IMR-90 (cell line): ENCODE data around the gene GNAI2. TPM values are rescaled to one million over a fixed set of nuclear protein-coding genes. Genes with fewer than 3 reads are reported as not detected.
A peak's percentile ranks its signal among the peaks of the same experiment; 100 is the strongest.

Experiments used
- ATAC-seq: fragments of 200-7000 bp; cut with Tn5 transposase; 2 replicates; pipeline ENCODE4 v1.9.1; 2020; ENCODE audit warnings: low read depth, mild to moderate bottlenecking, moderate library complexity
- BruUV-seq: library from RNA; stranded (reverse); fragments of 400-500 nt; replicated peaks from 2 replicates; lab custom pipeline; 2021; lab: Mats Ljungman, UMichigan
- CTCF ChIA-PET: fragments of 300-600 bp; formaldehyde crosslinking; extraction: SDS; loops from one replicate; lab custom pipeline; 2021; ENCODE audit warnings: antibody characterized with exemption; lab: Yijun Ruan, JAX
- POLR2A ChIA-PET: fragments of 300-600 bp; sonication (Branson Sonifier 250); formaldehyde crosslinking; loops from one replicate; lab custom pipeline; 2022; ENCODE audit warnings: antibody characterized with exemption; ENCODE audit not compliant: unreplicated experiment; lab: Charles Lee
- DNase-seq: peaks from one replicate; pipeline ENCODE4 v3.0.0; 2013
- H2AFZ ChIP-seq: replicated peaks from 2 replicates; pipeline ENCODE3; 2013; ENCODE audit warnings: low read length, mild to moderate bottlenecking; ENCODE audit not compliant: poor library complexity
- H2AK5ac ChIP-seq: 2 replicates; pipeline ENCODE4 v1.6.1; 2013; ENCODE audit warnings: low read depth, low read length, inconsistent platforms
- H2AK9ac ChIP-seq: replicated peaks from 2 replicates; pipeline ENCODE3; 2013; ENCODE audit warnings: mild to moderate bottlenecking, low read depth, low read length, moderate library complexity; ENCODE audit not compliant: poor library complexity
- H2BK120ac ChIP-seq: 2 replicates; pipeline ENCODE4 v1.6.1; 2013; ENCODE audit warnings: low read depth, low read length, inconsistent platforms
- H2BK15ac ChIP-seq: 3 replicates; pipeline ENCODE4 v1.6.1; 2013; ENCODE audit warnings: low read depth, low read length, inconsistent platforms
- H2BK20ac ChIP-seq: 2 replicates; pipeline ENCODE4 v1.6.1; 2013; ENCODE audit warnings: low read depth, mild to moderate bottlenecking, inconsistent platforms, low read length, moderate library complexity
- H2BK5ac ChIP-seq: 2 replicates; pipeline ENCODE4 v1.6.1; 2013; ENCODE audit warnings: mild to moderate bottlenecking, low read depth, low read length, inconsistent platforms; ENCODE audit not compliant: poor library complexity, severe bottlenecking
- H3K14ac ChIP-seq: replicated peaks from 2 replicates; pipeline ENCODE4 v1.6.1; 2013; ENCODE audit warnings: low read depth, low read length, inconsistent platforms
- H3K18ac ChIP-seq: 2 replicates; pipeline ENCODE4 v1.6.1; 2013; ENCODE audit warnings: low read depth, low read length, control low read depth
- H3K23ac ChIP-seq: 2 replicates; pipeline ENCODE4 v1.6.1; 2013; ENCODE audit warnings: low read depth, low read length, inconsistent platforms
- H3K27ac ChIP-seq: 2 replicates; pipeline ENCODE4 v1.5.1; 2013; ENCODE audit warnings: mild to moderate bottlenecking, control low read depth, low read length; ENCODE audit not compliant: insufficient read depth
- H3K27me3 ChIP-seq: 2 replicates; pipeline ENCODE4 v1.6.1; 2013; ENCODE audit warnings: low read length; ENCODE audit not compliant: control insufficient read depth, insufficient read depth
- H3K36me3 ChIP-seq: 2 replicates; pipeline ENCODE4 v1.6.1; 2013; ENCODE audit warnings: low read length, mixed read lengths; ENCODE audit not compliant: control insufficient read depth, insufficient read depth
- H3K4ac ChIP-seq: 2 replicates; pipeline ENCODE4 v1.6.1; 2013; ENCODE audit warnings: low read depth, low read length, inconsistent platforms
- H3K4me1 ChIP-seq: 2 replicates; pipeline ENCODE4 v1.6.1; 2013; ENCODE audit warnings: low read length, mixed read lengths; ENCODE audit not compliant: control insufficient read depth, insufficient read depth
- H3K4me2 ChIP-seq: 2 replicates; pipeline ENCODE4 v1.6.1; 2013; ENCODE audit warnings: low read depth, mild to moderate bottlenecking, control low read depth, low read length, moderate library complexity
- H3K4me3 ChIP-seq: 2 replicates; pipeline ENCODE4 v1.5.1; 2013; ENCODE audit warnings: low read depth, mild to moderate bottlenecking, control low read depth, low read length, moderate library complexity; ENCODE audit not compliant: insufficient read depth
- H3K56ac ChIP-seq: 2 replicates; pipeline ENCODE4 v1.6.1; 2013; ENCODE audit warnings: low read length, inconsistent platforms; ENCODE audit not compliant: insufficient read depth; ENCODE audit errors: extremely low read depth
- H3K79me1 ChIP-seq, 2 experiments: 2 replicates each; pipeline ENCODE4 v1.6.1; 2013; ENCODE audit warnings: low read length in 2 of 2, inconsistent platforms in 1 of 2, low read depth in 1 of 2
- H3K9ac ChIP-seq: 2 replicates; pipeline ENCODE4 v1.6.1; 2013; ENCODE audit warnings: low read depth, low read length, control low read depth
- H3K9me1 ChIP-seq: 2 replicates; pipeline ENCODE4 v1.6.1; 2013; ENCODE audit warnings: low read length, inconsistent platforms; ENCODE audit not compliant: insufficient read depth
- H3K9me3 ChIP-seq: 2 replicates; pipeline ENCODE4 v1.6.1; 2013; ENCODE audit warnings: low read length; ENCODE audit not compliant: control insufficient read depth, insufficient read depth
- H4K20me1 ChIP-seq: 2 replicates; pipeline ENCODE4 v1.6.1; 2013; ENCODE audit warnings: low read length, inconsistent platforms; ENCODE audit not compliant: insufficient read depth
- H4K5ac ChIP-seq: 2 replicates; pipeline ENCODE4 v1.6.1; 2013; ENCODE audit warnings: mild to moderate bottlenecking, low read depth, low read length, control low read depth
- H4K8ac ChIP-seq, 2 experiments: 2 replicates each; pipeline ENCODE4 v1.6.1; 2013; ENCODE audit warnings: low read depth in 2 of 2, low read length in 2 of 2, control low read depth in 1 of 2, inconsistent platforms in 1 of 2
- H4K91ac ChIP-seq: 2 replicates; pipeline ENCODE4 v1.6.1; 2013; ENCODE audit warnings: low read depth, low read length, inconsistent platforms; ENCODE audit not compliant: insufficient read depth
- BHLHE40 ChIP-seq: fragments of 150-350 bp; IDR thresholded peaks from 2 replicates; pipeline ENCODE4 v1.6.1; 2016; ENCODE audit warnings: mild to moderate bottlenecking, low read depth, low read length
- CEBPB ChIP-seq: IDR thresholded peaks from 2 replicates; pipeline ENCODE4 v1.6.1; 2012; ENCODE audit warnings: low read depth, low read length, improper control_type of control experiment
- CHD1 ChIP-seq: IDR thresholded peaks from 2 replicates; pipeline ENCODE4 v1.6.1; 2012; ENCODE audit warnings: low read depth, low read length, improper control_type of control experiment
- FOS ChIP-seq: fragments of 150-350 bp; IDR thresholded peaks from 2 replicates; pipeline ENCODE4 v1.6.1; 2016; ENCODE audit warnings: low read depth, low read length
- MAFK ChIP-seq: IDR thresholded peaks from 2 replicates; pipeline ENCODE4 v1.6.1; 2012; ENCODE audit warnings: low read depth, low read length, improper control_type of control experiment
- MAZ ChIP-seq: IDR thresholded peaks from 2 replicates; pipeline ENCODE4 v1.6.1; 2012; ENCODE audit warnings: low read depth, mild to moderate bottlenecking, low read length, improper control_type of control experiment, moderate library complexity, borderline replicate concordance
- NFE2L2 ChIP-seq: fragments of 150-350 bp; IDR thresholded peaks from 2 replicates; pipeline ENCODE4 v1.6.1; 2016; ENCODE audit warnings: low read depth, mild to moderate bottlenecking, low read length
- POLR2A ChIP-seq: IDR thresholded peaks from 2 replicates; pipeline ENCODE4 v1.6.1; 2012; ENCODE audit warnings: mild to moderate bottlenecking, low read depth, low read length
- RAD21 ChIP-seq: IDR thresholded peaks from 2 replicates; pipeline ENCODE4 v1.6.1; 2012; ENCODE audit warnings: low read length, improper control_type of control experiment
- RCOR1 ChIP-seq: IDR thresholded peaks from 2 replicates; pipeline ENCODE4 v1.6.1; 2012; ENCODE audit warnings: mild to moderate bottlenecking, low read length, improper control_type of control experiment; ENCODE audit not compliant: insufficient replicate concordance
- RFX5 ChIP-seq: IDR thresholded peaks from 2 replicates; pipeline ENCODE4 v1.8.0; 2012; ENCODE audit warnings: low read depth, mild to moderate bottlenecking, low read length, moderate library complexity
- SMC3 ChIP-seq: fragments of 150-350 bp; IDR thresholded peaks from 2 replicates; pipeline ENCODE4 v1.6.1; 2016; ENCODE audit warnings: low read depth, mild to moderate bottlenecking, antibody characterized with exemption, low read length, moderate library complexity
- WGBS, 2 experiments: methylation state at CpG; one replicate each; pipeline versions ENCODE4 v1.1.5 to v1.1.7; 2013; ENCODE audit warnings: missing lambda C conversion rate in 2 of 2; ENCODE audit not compliant: insufficient read length in 1 of 2; ENCODE audit errors: extremely low coverage in 2 of 2; 5-methylcytosine and 5-hydroxymethylcytosine counted together
- dilution Hi-C: fragments of 300-500 bp; cut with HindIII; formaldehyde crosslinking; loops from one replicate; pipeline ENCODE4 v1.14.3; 2018; ENCODE audit warnings: low sequenced_read_pairs; ENCODE audit not compliant: unreplicated experiment
- in situ Hi-C: fragments of 300-500 bp; cut with MboI; formaldehyde crosslinking; loops from 3 replicates; pipeline ENCODE4 v1.14.3; 2019; ENCODE audit warnings: low sequenced_read_pairs, inconsistent platforms, mixed read lengths
- intact Hi-C: fragments of 100-400 bp; cut with micrococcal nuclease; formaldehyde crosslinking; loops from 2 replicates; pipeline ENCODE4 v1.10.0; 2022
- polyA plus RNA-seq, 3 experiments: library from polyadenylated mRNA; depleted of rRNA; stranded (reverse); fragments of >200 nt; gene quantifications; 2 replicates each; pipeline ENCODE4 v1.2.3, GENCODE V29; 2012; ENCODE audit warnings: low replicate concordance in 1 of 3
- total RNA-seq: library from RNA; depleted of rRNA; stranded (reverse); fragments of >200 nt; gene quantifications from 2 replicates; pipeline ENCODE4 v1.2.3, GENCODE V29; 2012
- TF ChIP-seq, protein P1 (sequence below): fragments of 150-350 bp; IDR thresholded peaks from 2 replicates; pipeline ENCODE4 v1.6.1; 2017; ENCODE audit warnings: mild to moderate bottlenecking, antibody characterized with exemption, low read length, low read depth
- TF ChIP-seq, protein P2 (sequence below): conservative IDR thresholded peaks from 2 replicates; pipeline ENCODE4 v1.5.1; 2012; ENCODE audit warnings: mild to moderate bottlenecking, low read depth, low read length, improper control_type of control experiment

The GNAI2 gene
- total and polyA plus RNA-seq, 2 of the 4 experiments (the other 2 are of a cell fraction) = 867 to 1,079 TPM

- peak; percentile 99 for TF ChIP-seq RAD21
- peak; percentile 58; the same call in 1 of the 2 replicates for TF ChIP-seq POLR2A
- no peak for TF ChIP-seq CEBPB
- TF ChIP-seq CHD1 = no peak
Observed at GRCh38 chr3:50272911-50273688, 37.1 kb downstream of the GNAI2 start (continued).

DNA sequence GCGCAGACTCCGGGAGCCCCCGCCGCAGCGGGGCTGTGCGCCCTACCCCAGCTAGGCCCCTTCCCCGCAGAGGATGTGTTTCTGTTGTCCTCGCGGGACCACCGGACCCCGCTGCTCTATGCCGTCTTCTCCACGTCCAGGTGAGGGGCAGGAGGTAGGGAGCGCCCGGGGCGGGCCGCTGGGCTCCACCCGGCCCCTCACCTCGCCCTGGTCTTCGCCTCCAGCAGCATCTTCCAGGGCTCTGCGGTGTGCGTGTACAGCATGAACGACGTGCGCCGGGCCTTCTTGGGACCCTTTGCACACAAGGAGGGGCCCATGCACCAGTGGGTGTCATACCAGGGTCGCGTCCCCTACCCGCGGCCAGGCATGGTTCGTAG is 37.7 kb downstream of the GNAI2 start:
- no peak overlapping the region for H3K4me2 ChIP-seq
- no peak for TF ChIP-seq MAFK
- TF ChIP-seq CEBPB = no peak
- TF ChIP-seq, protein P1, sequence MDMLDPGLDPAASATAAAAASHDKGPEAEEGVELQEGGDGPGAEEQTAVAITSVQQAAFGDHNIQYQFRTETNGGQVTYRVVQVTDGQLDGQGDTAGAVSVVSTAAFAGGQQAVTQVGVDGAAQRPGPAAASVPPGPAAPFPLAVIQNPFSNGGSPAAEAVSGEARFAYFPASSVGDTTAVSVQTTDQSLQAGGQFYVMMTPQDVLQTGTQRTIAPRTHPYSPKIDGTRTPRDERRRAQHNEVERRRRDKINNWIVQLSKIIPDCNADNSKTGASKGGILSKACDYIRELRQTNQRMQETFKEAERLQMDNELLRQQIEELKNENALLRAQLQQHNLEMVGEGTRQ = no peak
- TF ChIP-seq POLR2A = no peak
- TF ChIP-seq, protein P2, sequence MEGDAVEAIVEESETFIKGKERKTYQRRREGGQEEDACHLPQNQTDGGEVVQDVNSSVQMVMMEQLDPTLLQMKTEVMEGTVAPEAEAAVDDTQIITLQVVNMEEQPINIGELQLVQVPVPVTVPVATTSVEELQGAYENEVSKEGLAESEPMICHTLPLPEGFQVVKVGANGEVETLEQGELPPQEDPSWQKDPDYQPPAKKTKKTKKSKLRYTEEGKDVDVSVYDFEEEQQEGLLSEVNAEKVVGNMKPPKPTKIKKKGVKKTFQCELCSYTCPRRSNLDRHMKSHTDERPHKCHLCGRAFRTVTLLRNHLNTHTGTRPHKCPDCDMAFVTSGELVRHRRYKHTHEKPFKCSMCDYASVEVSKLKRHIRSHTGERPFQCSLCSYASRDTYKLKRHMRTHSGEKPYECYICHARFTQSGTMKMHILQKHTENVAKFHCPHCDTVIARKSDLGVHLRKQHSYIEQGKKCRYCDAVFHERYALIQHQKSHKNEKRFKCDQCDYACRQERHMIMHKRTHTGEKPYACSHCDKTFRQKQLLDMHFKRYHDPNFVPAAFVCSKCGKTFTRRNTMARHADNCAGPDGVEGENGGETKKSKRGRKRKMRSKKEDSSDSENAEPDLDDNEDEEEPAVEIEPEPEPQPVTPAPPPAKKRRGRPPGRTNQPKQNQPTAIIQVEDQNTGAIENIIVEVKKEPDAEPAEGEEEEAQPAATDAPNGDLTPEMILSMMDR = no peak
- TF ChIP-seq RFX5 = no peak
- no peak for TF ChIP-seq RCOR1
- TF ChIP-seq RAD21 = no peak
- no peak for TF ChIP-seq MAZ
- TF ChIP-seq NFE2L2 = no peak
- no peak for TF ChIP-seq FOS
- no peak for TF ChIP-seq CHD1
- TF ChIP-seq SMC3 = no peak
- TF ChIP-seq BHLHE40 = no peak

More for the DNA sequence above, 37.7 kb downstream of the GNAI2 start:
- no peak overlapping the region for H2BK15ac ChIP-seq
- no peak overlapping the region for H3K56ac ChIP-seq
- ChIA-PET POLR2A (no interaction called here), CTCF (no interaction called here)
- H3K4ac ChIP-seq = no peak overlapping the region
- no peak overlapping the region for H2BK20ac ChIP-seq
- H3K4me1 ChIP-seq = peaks cover 25% of the 10 kb centered on the region
- peaks cover 20% of the 10 kb centered on the region; the same call in 1 of the 2 replicates for H3K36me3 ChIP-seq
- 0 out of 2 replicates have a peak overlapping the region, but pooled peaks have one; percentile 16 for H2AK5ac ChIP-seq
- H3K23ac ChIP-seq = no peak overlapping the region
- H4K5ac ChIP-seq = no peak overlapping the region
- no peak for ATAC-seq
- no peak overlapping the region for H4K91ac ChIP-seq
- H3K14ac ChIP-seq = no peak overlapping the region
- H3K27ac ChIP-seq = no peak overlapping the region
- intact Hi-C loops = loop anchor here (1.0 kb wide), 3 partner anchors 13 to 81 kb away; no protein-coding TSS in a partner anchor
- DNase-seq = no peak
- peaks cover 3 to 21% of the 10 kb centered on the region in 2 experiments; a peak in 3 of 4 replicates for H3K79me1 ChIP-seq
- H2BK120ac ChIP-seq = no peak overlapping the region
- no peaks in the 10 kb centered on the region for H3K9me3 ChIP-seq
- H3K9me1 ChIP-seq = peaks cover 14% of the 10 kb centered on the region
- H2AFZ ChIP-seq = peak overlapping the region; percentile 82
- no peak overlapping the region for H4K8ac ChIP-seq
- H3K18ac ChIP-seq = no peak overlapping the region
- H2AK9ac ChIP-seq = peak overlapping the region; percentile 45
- H3K9ac ChIP-seq = no peak overlapping the region
- dilution Hi-C loops = no loop called here
- WGBS, 2 experiments = 56% methylated on average over 6 of the region's 31 CpGs; no CpG with 5 or more reads in 1 of the 2 experiments
- no peaks in the 10 kb centered on the region for H3K27me3 ChIP-seq
- no peak overlapping the region for H3K4me3 ChIP-seq
- in situ Hi-C loops = loop anchor here (5.0 kb wide), 2 partner anchors 46 to 81 kb away; partner anchors contain the start of gene GNAT1
- no peaks in the 10 kb centered on the region for H4K20me1 ChIP-seq
- no peak overlapping the region for H2BK5ac ChIP-seq
- no TSS peak for BruUV-seq
